IMR-90 (cell line): ENCODE results near the gene SHROOM1. TPM values are rescaled to one million over a fixed set of nuclear protein-coding genes. Genes with fewer than 3 reads are reported as not detected.

Experiments
- ATAC-seq: fragments of 200-7000 bp; cut with Tn5 transposase; 2 replicates; pipeline ENCODE4 v1.9.1; 2020; ENCODE audit warnings: low read depth, mild to moderate bottlenecking, moderate library complexity
- BruUV-seq: library from RNA; stranded (reverse); fragments of 400-500 nt; replicated peaks from 2 replicates; lab custom pipeline; 2021; lab: Mats Ljungman, UMichigan
- CTCF ChIA-PET: fragments of 300-600 bp; formaldehyde crosslinking; extraction: SDS; loops from one replicate; lab custom pipeline; 2021; ENCODE audit warnings: antibody characterized with exemption; lab: Yijun Ruan, JAX
- POLR2A ChIA-PET: fragments of 300-600 bp; sonication (Branson Sonifier 250); formaldehyde crosslinking; loops from one replicate; lab custom pipeline; 2022; ENCODE audit warnings: antibody characterized with exemption; ENCODE audit not compliant: unreplicated experiment; lab: Charles Lee
- DNase-seq: peaks from one replicate; pipeline ENCODE4 v3.0.0; 2013
- H2AFZ ChIP-seq: replicated peaks from 2 replicates; pipeline ENCODE3; 2013; ENCODE audit warnings: low read length, mild to moderate bottlenecking; ENCODE audit not compliant: poor library complexity
- H2AK5ac ChIP-seq: 2 replicates; pipeline ENCODE4 v1.6.1; 2013; ENCODE audit warnings: low read depth, low read length, inconsistent platforms
- H2AK9ac ChIP-seq: replicated peaks from 2 replicates; pipeline ENCODE3; 2013; ENCODE audit warnings: mild to moderate bottlenecking, low read depth, low read length, moderate library complexity; ENCODE audit not compliant: poor library complexity
- H2BK120ac ChIP-seq: 2 replicates; pipeline ENCODE4 v1.6.1; 2013; ENCODE audit warnings: low read depth, low read length, inconsistent platforms
- H2BK15ac ChIP-seq: 3 replicates; pipeline ENCODE4 v1.6.1; 2013; ENCODE audit warnings: low read depth, low read length, inconsistent platforms
- H2BK20ac ChIP-seq: 2 replicates; pipeline ENCODE4 v1.6.1; 2013; ENCODE audit warnings: low read depth, mild to moderate bottlenecking, inconsistent platforms, low read length, moderate library complexity
- H2BK5ac ChIP-seq: 2 replicates; pipeline ENCODE4 v1.6.1; 2013; ENCODE audit warnings: mild to moderate bottlenecking, low read depth, low read length, inconsistent platforms; ENCODE audit not compliant: poor library complexity, severe bottlenecking
- H3K14ac ChIP-seq: replicated peaks from 2 replicates; pipeline ENCODE4 v1.6.1; 2013; ENCODE audit warnings: low read depth, low read length, inconsistent platforms
- H3K18ac ChIP-seq: 2 replicates; pipeline ENCODE4 v1.6.1; 2013; ENCODE audit warnings: low read depth, low read length, control low read depth
- H3K23ac ChIP-seq: 2 replicates; pipeline ENCODE4 v1.6.1; 2013; ENCODE audit warnings: low read depth, low read length, inconsistent platforms
- H3K27ac ChIP-seq: 2 replicates; pipeline ENCODE4 v1.5.1; 2013; ENCODE audit warnings: mild to moderate bottlenecking, control low read depth, low read length; ENCODE audit not compliant: insufficient read depth
- H3K27me3 ChIP-seq: 2 replicates; pipeline ENCODE4 v1.6.1; 2013; ENCODE audit warnings: low read length; ENCODE audit not compliant: control insufficient read depth, insufficient read depth
- H3K36me3 ChIP-seq: 2 replicates; pipeline ENCODE4 v1.6.1; 2013; ENCODE audit warnings: low read length, mixed read lengths; ENCODE audit not compliant: control insufficient read depth, insufficient read depth
- H3K4ac ChIP-seq: 2 replicates; pipeline ENCODE4 v1.6.1; 2013; ENCODE audit warnings: low read depth, low read length, inconsistent platforms
- H3K4me1 ChIP-seq: 2 replicates; pipeline ENCODE4 v1.6.1; 2013; ENCODE audit warnings: low read length, mixed read lengths; ENCODE audit not compliant: control insufficient read depth, insufficient read depth
- H3K4me2 ChIP-seq: 2 replicates; pipeline ENCODE4 v1.6.1; 2013; ENCODE audit warnings: low read depth, mild to moderate bottlenecking, control low read depth, low read length, moderate library complexity
- H3K4me3 ChIP-seq: 2 replicates; pipeline ENCODE4 v1.5.1; 2013; ENCODE audit warnings: low read depth, mild to moderate bottlenecking, control low read depth, low read length, moderate library complexity; ENCODE audit not compliant: insufficient read depth
- H3K56ac ChIP-seq: 2 replicates; pipeline ENCODE4 v1.6.1; 2013; ENCODE audit warnings: low read length, inconsistent platforms; ENCODE audit not compliant: insufficient read depth; ENCODE audit errors: extremely low read depth
- H3K79me1 ChIP-seq, 2 experiments: 2 replicates each; pipeline ENCODE4 v1.6.1; 2013; ENCODE audit warnings: low read length in 2 of 2, inconsistent platforms in 1 of 2, low read depth in 1 of 2
- H3K9ac ChIP-seq: 2 replicates; pipeline ENCODE4 v1.6.1; 2013; ENCODE audit warnings: low read depth, low read length, control low read depth
- H3K9me1 ChIP-seq: 2 replicates; pipeline ENCODE4 v1.6.1; 2013; ENCODE audit warnings: low read length, inconsistent platforms; ENCODE audit not compliant: insufficient read depth
- H3K9me3 ChIP-seq: 2 replicates; pipeline ENCODE4 v1.6.1; 2013; ENCODE audit warnings: low read length; ENCODE audit not compliant: control insufficient read depth, insufficient read depth
- H4K20me1 ChIP-seq: 2 replicates; pipeline ENCODE4 v1.6.1; 2013; ENCODE audit warnings: low read length, inconsistent platforms; ENCODE audit not compliant: insufficient read depth
- H4K5ac ChIP-seq: 2 replicates; pipeline ENCODE4 v1.6.1; 2013; ENCODE audit warnings: mild to moderate bottlenecking, low read depth, low read length, control low read depth
- H4K8ac ChIP-seq, 2 experiments: 2 replicates each; pipeline ENCODE4 v1.6.1; 2013; ENCODE audit warnings: low read depth in 2 of 2, low read length in 2 of 2, control low read depth in 1 of 2, inconsistent platforms in 1 of 2
- H4K91ac ChIP-seq: 2 replicates; pipeline ENCODE4 v1.6.1; 2013; ENCODE audit warnings: low read depth, low read length, inconsistent platforms; ENCODE audit not compliant: insufficient read depth
- BHLHE40 ChIP-seq: fragments of 150-350 bp; IDR thresholded peaks from 2 replicates; pipeline ENCODE4 v1.6.1; 2016; ENCODE audit warnings: mild to moderate bottlenecking, low read depth, low read length
- CEBPB ChIP-seq: IDR thresholded peaks from 2 replicates; pipeline ENCODE4 v1.6.1; 2012; ENCODE audit warnings: low read depth, low read length, improper control_type of control experiment
- CHD1 ChIP-seq: IDR thresholded peaks from 2 replicates; pipeline ENCODE4 v1.6.1; 2012; ENCODE audit warnings: low read depth, low read length, improper control_type of control experiment
- FOS ChIP-seq: fragments of 150-350 bp; IDR thresholded peaks from 2 replicates; pipeline ENCODE4 v1.6.1; 2016; ENCODE audit warnings: low read depth, low read length
- MAFK ChIP-seq: IDR thresholded peaks from 2 replicates; pipeline ENCODE4 v1.6.1; 2012; ENCODE audit warnings: low read depth, low read length, improper control_type of control experiment
- MAZ ChIP-seq: IDR thresholded peaks from 2 replicates; pipeline ENCODE4 v1.6.1; 2012; ENCODE audit warnings: low read depth, mild to moderate bottlenecking, low read length, improper control_type of control experiment, moderate library complexity, borderline replicate concordance
- MXI1 ChIP-seq: IDR thresholded peaks from 2 replicates; pipeline ENCODE4 v1.6.1; 2012; ENCODE audit warnings: low read depth, mild to moderate bottlenecking, low read length, moderate library complexity, borderline replicate concordance
- NFE2L2 ChIP-seq: fragments of 150-350 bp; IDR thresholded peaks from 2 replicates; pipeline ENCODE4 v1.6.1; 2016; ENCODE audit warnings: low read depth, mild to moderate bottlenecking, low read length
- POLR2A ChIP-seq: IDR thresholded peaks from 2 replicates; pipeline ENCODE4 v1.6.1; 2012; ENCODE audit warnings: mild to moderate bottlenecking, low read depth, low read length
- RAD21 ChIP-seq: IDR thresholded peaks from 2 replicates; pipeline ENCODE4 v1.6.1; 2012; ENCODE audit warnings: low read length, improper control_type of control experiment
- RCOR1 ChIP-seq: IDR thresholded peaks from 2 replicates; pipeline ENCODE4 v1.6.1; 2012; ENCODE audit warnings: mild to moderate bottlenecking, low read length, improper control_type of control experiment; ENCODE audit not compliant: insufficient replicate concordance
- RFX5 ChIP-seq: IDR thresholded peaks from 2 replicates; pipeline ENCODE4 v1.8.0; 2012; ENCODE audit warnings: low read depth, mild to moderate bottlenecking, low read length, moderate library complexity
- SMC3 ChIP-seq: fragments of 150-350 bp; IDR thresholded peaks from 2 replicates; pipeline ENCODE4 v1.6.1; 2016; ENCODE audit warnings: low read depth, mild to moderate bottlenecking, antibody characterized with exemption, low read length, moderate library complexity
- WGBS, 2 experiments: methylation state at CpG; one replicate each; pipeline versions ENCODE4 v1.1.5 to v1.1.7; 2013; ENCODE audit warnings: missing lambda C conversion rate in 2 of 2; ENCODE audit not compliant: insufficient read length in 1 of 2; ENCODE audit errors: extremely low coverage in 2 of 2; 5-methylcytosine and 5-hydroxymethylcytosine counted together
- dilution Hi-C: fragments of 300-500 bp; cut with HindIII; formaldehyde crosslinking; loops from one replicate; pipeline ENCODE4 v1.14.3; 2018; ENCODE audit warnings: low sequenced_read_pairs; ENCODE audit not compliant: unreplicated experiment
- in situ Hi-C: fragments of 300-500 bp; cut with MboI; formaldehyde crosslinking; loops from 3 replicates; pipeline ENCODE4 v1.14.3; 2019; ENCODE audit warnings: low sequenced_read_pairs, inconsistent platforms, mixed read lengths
- intact Hi-C: fragments of 100-400 bp; cut with micrococcal nuclease; formaldehyde crosslinking; loops from 2 replicates; pipeline ENCODE4 v1.10.0; 2022
- polyA plus RNA-seq, 3 experiments: library from polyadenylated mRNA; depleted of rRNA; stranded (reverse); fragments of >200 nt; gene quantifications; 2 replicates each; pipeline ENCODE4 v1.2.3, GENCODE V29; 2012; ENCODE audit warnings: low replicate concordance in 1 of 3
- total RNA-seq: library from RNA; depleted of rRNA; stranded (reverse); fragments of >200 nt; gene quantifications from 2 replicates; pipeline ENCODE4 v1.2.3, GENCODE V29; 2012
- TF ChIP-seq, protein P1 (sequence below): conservative IDR thresholded peaks from 2 replicates; pipeline ENCODE4 v1.5.1; 2012; ENCODE audit warnings: mild to moderate bottlenecking, low read depth, low read length, improper control_type of control experiment
- TF ChIP-seq, protein P2 (sequence below): fragments of 150-350 bp; IDR thresholded peaks from 2 replicates; pipeline ENCODE4 v1.6.1; 2017; ENCODE audit warnings: mild to moderate bottlenecking, antibody characterized with exemption, low read length, low read depth

Gene SHROOM1
- total and polyA plus RNA-seq, 2 of the 4 experiments (the other 2 are of a cell fraction), result 1.4 to 6.3 TPM

GRCh38 chr5:132827943-132828673 is 2.3 kb downstream of the SHROOM1 start:
- H2AFZ ChIP-seq, result no peak overlapping the region
- H3K79me1 ChIP-seq, result peaks cover 13 to 32% of the 10 kb centered on the region in 2 experiments; a peak in 3 of 4 replicates
- H3K23ac ChIP-seq, result peak overlapping the region; percentile 44; the same call in 1 of the 2 replicates
- dilution Hi-C loops (no loop called here), in situ Hi-C loops (no loop called here), intact Hi-C loops (no loop called here)
- no peak overlapping the region for H2BK5ac ChIP-seq
- no peak overlapping the region for H3K56ac ChIP-seq
- H3K9me3 ChIP-seq, result no peaks in the 10 kb centered on the region
- H3K27ac ChIP-seq, result no peak overlapping the region
- H3K4me3 ChIP-seq, result no peak overlapping the region
- no peak overlapping the region for H2BK120ac ChIP-seq
- peaks cover 4% of the 10 kb centered on the region; the same call in 1 of the 2 replicates for H3K4me1 ChIP-seq
- ChIA-PET CTCF (interaction anchor here (0.6 to 1.7 kb wide), 4 partner anchors 8 to 459 kb away, joined by 3 to 5 read pairs (median 4); no protein-coding TSS in a partner anchor), POLR2A (interaction anchor here (0.6 kb wide), 1 partner anchor 8 kb away, joined by 10 read pairs; no protein-coding TSS in a partner anchor)
- H3K9me1 ChIP-seq, result peaks cover 4% of the 10 kb centered on the region; the same call in 1 of the 2 replicates
- H2BK15ac ChIP-seq, result no peak overlapping the region
- H3K36me3 ChIP-seq, result peaks cover 6% of the 10 kb centered on the region; the same call in 1 of the 2 replicates
- no peak overlapping the region for H4K8ac ChIP-seq
- ATAC-seq (no peak), DNase-seq (no peak)
- H3K4ac ChIP-seq, result no peak overlapping the region
- no peaks in the 10 kb centered on the region for H3K27me3 ChIP-seq
- no peak overlapping the region for H3K18ac ChIP-seq
- H3K9ac ChIP-seq, result no peak overlapping the region
- no peak overlapping the region for H4K91ac ChIP-seq
- no peak overlapping the region for H3K4me2 ChIP-seq
- no peak overlapping the region for H3K14ac ChIP-seq
- H2AK5ac ChIP-seq, result peak overlapping the region; percentile 46; the same call in 1 of the 2 replicates
- H2AK9ac ChIP-seq, result peak overlapping the region; percentile 76
- H4K20me1 ChIP-seq, result no peaks in the 10 kb centered on the region
- no CpG with 5 or more reads among the region's 4 CpGs for WGBS, 2 experiments
- no peak overlapping the region for H2BK20ac ChIP-seq
- BruUV-seq, result no TSS peak
- H4K5ac ChIP-seq, result no peak overlapping the region
- TF ChIP-seq RAD21, result no peak
- TF ChIP-seq, protein P1, sequence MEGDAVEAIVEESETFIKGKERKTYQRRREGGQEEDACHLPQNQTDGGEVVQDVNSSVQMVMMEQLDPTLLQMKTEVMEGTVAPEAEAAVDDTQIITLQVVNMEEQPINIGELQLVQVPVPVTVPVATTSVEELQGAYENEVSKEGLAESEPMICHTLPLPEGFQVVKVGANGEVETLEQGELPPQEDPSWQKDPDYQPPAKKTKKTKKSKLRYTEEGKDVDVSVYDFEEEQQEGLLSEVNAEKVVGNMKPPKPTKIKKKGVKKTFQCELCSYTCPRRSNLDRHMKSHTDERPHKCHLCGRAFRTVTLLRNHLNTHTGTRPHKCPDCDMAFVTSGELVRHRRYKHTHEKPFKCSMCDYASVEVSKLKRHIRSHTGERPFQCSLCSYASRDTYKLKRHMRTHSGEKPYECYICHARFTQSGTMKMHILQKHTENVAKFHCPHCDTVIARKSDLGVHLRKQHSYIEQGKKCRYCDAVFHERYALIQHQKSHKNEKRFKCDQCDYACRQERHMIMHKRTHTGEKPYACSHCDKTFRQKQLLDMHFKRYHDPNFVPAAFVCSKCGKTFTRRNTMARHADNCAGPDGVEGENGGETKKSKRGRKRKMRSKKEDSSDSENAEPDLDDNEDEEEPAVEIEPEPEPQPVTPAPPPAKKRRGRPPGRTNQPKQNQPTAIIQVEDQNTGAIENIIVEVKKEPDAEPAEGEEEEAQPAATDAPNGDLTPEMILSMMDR, result no peak
- no peak for TF ChIP-seq CEBPB
- no peak for TF ChIP-seq MAZ
- TF ChIP-seq MXI1, result no peak
- no peak for TF ChIP-seq MAFK
- TF ChIP-seq RCOR1, result no peak
- TF ChIP-seq POLR2A, result no peak
- TF ChIP-seq RFX5, result no peak
- no peak for TF ChIP-seq SMC3
- TF ChIP-seq CHD1, result no peak
- TF ChIP-seq, protein P2, sequence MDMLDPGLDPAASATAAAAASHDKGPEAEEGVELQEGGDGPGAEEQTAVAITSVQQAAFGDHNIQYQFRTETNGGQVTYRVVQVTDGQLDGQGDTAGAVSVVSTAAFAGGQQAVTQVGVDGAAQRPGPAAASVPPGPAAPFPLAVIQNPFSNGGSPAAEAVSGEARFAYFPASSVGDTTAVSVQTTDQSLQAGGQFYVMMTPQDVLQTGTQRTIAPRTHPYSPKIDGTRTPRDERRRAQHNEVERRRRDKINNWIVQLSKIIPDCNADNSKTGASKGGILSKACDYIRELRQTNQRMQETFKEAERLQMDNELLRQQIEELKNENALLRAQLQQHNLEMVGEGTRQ, result no peak
- no peak for TF ChIP-seq BHLHE40
- TF ChIP-seq FOS, result no peak
- TF ChIP-seq NFE2L2, result no peak
